Lung (tissue), 12 donors: ENCODE results near the gene NASP. TPM values are rescaled to one million over a fixed set of nuclear protein-coding genes. Genes with fewer than 3 reads are reported as not detected.

Experiments used
- ATAC-seq: fragments of 200-7000 bp; cut with Tn5 transposase; one replicate; pipeline ENCODE4 v1.9.1; 2020; ENCODE audit warnings: moderate number of reproducible peaks; ENCODE audit not compliant: insufficient read depth, low FRiP score
- DNase-seq, 3 donors: peaks; one replicate each; pipeline ENCODE4 v3.0.0-alpha.2; 2013 to 2017
- H3K27ac ChIP-seq, 2 donors: one replicate each; pipeline ENCODE4 v1.5.1; 2013; ENCODE audit warnings: mild to moderate bottlenecking in 2 of 2, moderate library complexity in 2 of 2, control low read depth in 1 of 2, inconsistent platforms in 1 of 2, low read depth in 1 of 2, low read length in 1 of 2
- H3K27me3 ChIP-seq, 3 donors: one replicate each; pipeline ENCODE4 v1.5.1; 2013; ENCODE audit warnings: low read length in 2 of 3; ENCODE audit not compliant: control insufficient read depth in 3 of 3, insufficient read depth in 3 of 3
- H3K36me3 ChIP-seq, 4 donors: one replicate each; pipeline ENCODE4 v1.5.1; 2013; ENCODE audit warnings: low read length in 4 of 4, mild to moderate bottlenecking in 1 of 4, moderate library complexity in 1 of 4; ENCODE audit not compliant: control insufficient read depth in 4 of 4, insufficient read depth in 4 of 4
- H3K4me1 ChIP-seq, 5 donors: one replicate each; pipeline ENCODE4 v1.5.1; 2013; ENCODE audit warnings: low read length in 5 of 5, mild to moderate bottlenecking in 2 of 5, moderate library complexity in 1 of 5; ENCODE audit not compliant: control insufficient read depth in 5 of 5, insufficient read depth in 5 of 5
- H3K4me3 ChIP-seq: one replicate; pipeline ENCODE4 v1.5.1; 2013; ENCODE audit warnings: mild to moderate bottlenecking, control low read depth, moderate library complexity
- H3K9ac ChIP-seq, 2 donors: one replicate each; pipeline ENCODE4 v1.5.1; 2013; ENCODE audit warnings: low read length in 2 of 2, control low read depth in 1 of 2; ENCODE audit not compliant: insufficient read depth in 1 of 2
- H3K9me3 ChIP-seq, 4 donors: one replicate each; pipeline ENCODE4 v1.5.1; 2013; ENCODE audit warnings: low read length in 3 of 4, mild to moderate bottlenecking in 1 of 4, moderate library complexity in 1 of 4; ENCODE audit not compliant: control insufficient read depth in 4 of 4, insufficient read depth in 3 of 4
- WGBS, 2 donors: extraction: QIAGEN DNeasy Blood & Tissue Kit; methylation state at CpG; one replicate each; pipeline ENCODE4 v1.1.7; 2013; 5-methylcytosine and 5-hydroxymethylcytosine counted together
- polyA plus RNA-seq, 2 donors: library from polyadenylated mRNA; stranded (reverse); fragments of 200-250 nt; gene quantifications; one replicate each; pipeline ENCODE4 v1.2.1, GENCODE V29; 2013
- total RNA-seq, 2 donors: library from RNA; depleted of rRNA in 1 of 2; stranded (reverse); fragments of >200 nt in 1 of 2; gene quantifications; one replicate each; pipeline ENCODE4 v1.2.1, GENCODE V29; 2014 to 2021
- TF ChIP-seq, protein P1 (sequence below): IDR thresholded peaks from 2 replicates; pipeline ENCODE4 v1.5.1; 2012; ENCODE audit warnings: mild to moderate bottlenecking; ENCODE audit errors: control extremely low read depth, extremely low read depth
- donor health status: control.
- donor health status: control.
- donor health status: Bipolar disorder and iron deficiency.
- donor health status: healthy.
- donor health status: DM: yes; HTN: yes; CAD: no.

The NASP gene
- total and polyA plus RNA-seq, 4 donors, result 56.8 to 110 (median 89.4) TPM

DNA sequence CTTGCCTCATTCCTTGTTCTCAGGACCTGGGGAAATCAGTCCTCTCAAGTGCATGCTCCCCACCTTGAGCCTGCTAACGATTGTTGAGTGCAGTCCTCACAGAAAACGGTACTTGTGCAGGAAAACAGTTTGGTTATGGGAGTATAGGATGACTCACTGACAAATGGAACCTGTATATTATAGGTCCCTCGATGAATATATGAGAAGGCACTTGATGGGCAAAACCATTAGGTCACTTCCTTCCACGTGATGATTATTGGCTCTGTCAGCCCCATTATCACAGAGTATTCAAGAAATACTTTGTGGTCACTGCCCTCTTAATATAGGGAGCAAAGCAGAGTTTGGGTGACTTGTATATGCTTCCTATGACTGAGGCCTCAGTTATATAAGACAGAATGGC, 33.8 kb downstream of the NASP start:
- no peak overlapping the region for H3K4me3 ChIP-seq
- H3K9me3 ChIP-seq, result no peaks in the 10 kb centered on the region
- DNase-seq, result no peak
- no peak overlapping the region for H3K27ac ChIP-seq
- peaks cover 31 to 45% (median 39%) of the 10 kb centered on the region in 4 donors for H3K36me3 ChIP-seq
- TF ChIP-seq, protein P1, sequence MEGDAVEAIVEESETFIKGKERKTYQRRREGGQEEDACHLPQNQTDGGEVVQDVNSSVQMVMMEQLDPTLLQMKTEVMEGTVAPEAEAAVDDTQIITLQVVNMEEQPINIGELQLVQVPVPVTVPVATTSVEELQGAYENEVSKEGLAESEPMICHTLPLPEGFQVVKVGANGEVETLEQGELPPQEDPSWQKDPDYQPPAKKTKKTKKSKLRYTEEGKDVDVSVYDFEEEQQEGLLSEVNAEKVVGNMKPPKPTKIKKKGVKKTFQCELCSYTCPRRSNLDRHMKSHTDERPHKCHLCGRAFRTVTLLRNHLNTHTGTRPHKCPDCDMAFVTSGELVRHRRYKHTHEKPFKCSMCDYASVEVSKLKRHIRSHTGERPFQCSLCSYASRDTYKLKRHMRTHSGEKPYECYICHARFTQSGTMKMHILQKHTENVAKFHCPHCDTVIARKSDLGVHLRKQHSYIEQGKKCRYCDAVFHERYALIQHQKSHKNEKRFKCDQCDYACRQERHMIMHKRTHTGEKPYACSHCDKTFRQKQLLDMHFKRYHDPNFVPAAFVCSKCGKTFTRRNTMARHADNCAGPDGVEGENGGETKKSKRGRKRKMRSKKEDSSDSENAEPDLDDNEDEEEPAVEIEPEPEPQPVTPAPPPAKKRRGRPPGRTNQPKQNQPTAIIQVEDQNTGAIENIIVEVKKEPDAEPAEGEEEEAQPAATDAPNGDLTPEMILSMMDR, result no peak
- H3K9ac ChIP-seq, result no peak overlapping the region
- ATAC-seq, result no peak
- WGBS, 2 donors, result 70 to 72% methylated on average over 4 of the region's 4 CpGs
- H3K4me1 ChIP-seq, result peaks cover 0 to 22% (median 2%) of the 10 kb centered on the region in 5 donors
- H3K27me3 ChIP-seq, result no peaks in the 10 kb centered on the region

DNA sequence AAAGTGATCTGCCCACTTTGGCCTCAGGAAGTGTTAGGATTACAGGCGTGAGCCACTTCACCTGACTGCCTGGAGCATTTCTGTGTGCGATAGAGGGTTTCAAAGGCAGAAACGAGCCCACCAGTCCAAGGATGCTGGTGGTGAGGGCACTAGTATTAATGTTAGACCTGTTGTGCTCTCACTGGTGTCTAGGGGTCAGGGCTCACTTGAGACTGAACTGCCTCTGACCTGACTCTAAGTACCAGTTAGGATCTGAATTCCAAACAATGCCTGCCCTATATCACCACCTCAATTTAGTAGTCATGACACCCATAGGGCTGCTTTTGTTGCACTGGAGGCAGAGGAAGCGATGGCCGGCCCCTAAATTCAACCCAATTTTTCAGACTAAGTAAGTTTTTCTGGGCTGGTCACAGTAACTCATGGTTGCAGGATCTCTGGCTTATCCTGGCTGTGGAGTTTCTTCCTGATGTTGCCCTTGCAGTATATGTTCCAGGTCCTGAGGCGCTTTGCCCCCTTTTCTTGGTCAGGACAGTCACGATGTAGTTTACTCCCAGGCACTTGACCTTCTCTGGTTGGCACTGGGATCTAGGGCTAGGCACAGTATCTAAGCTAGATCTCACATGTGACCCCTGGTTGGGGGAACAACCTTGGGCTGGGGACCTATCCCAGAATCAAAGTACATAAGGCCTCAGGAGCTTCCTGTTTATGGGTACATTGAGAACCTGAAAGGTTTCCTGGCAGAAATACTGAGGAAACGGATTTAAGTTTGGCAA, 35.5 kb downstream of the NASP start:
- Histone ChIP-seq H3K9me3 (no peaks in the 10 kb centered on the region), H3K4me3 (no peak overlapping the region), H3K27me3 (no peaks in the 10 kb centered on the region), H3K9ac (no peak overlapping the region), H3K36me3 (peaks cover 29 to 44% (median 32%) of the 10 kb centered on the region in 4 donors), H3K27ac (peak overlapping the region; percentile 1 to 48), H3K4me1 (peaks cover 0 to 25% (median 2%) of the 10 kb centered on the region in 5 donors)
- 62 to 74% methylated on average over 8 of the region's 8 CpGs for WGBS, 2 donors
- DNase-seq (no peak), ATAC-seq (no peak)
- TF ChIP-seq, protein P1, result no peak

DNA sequence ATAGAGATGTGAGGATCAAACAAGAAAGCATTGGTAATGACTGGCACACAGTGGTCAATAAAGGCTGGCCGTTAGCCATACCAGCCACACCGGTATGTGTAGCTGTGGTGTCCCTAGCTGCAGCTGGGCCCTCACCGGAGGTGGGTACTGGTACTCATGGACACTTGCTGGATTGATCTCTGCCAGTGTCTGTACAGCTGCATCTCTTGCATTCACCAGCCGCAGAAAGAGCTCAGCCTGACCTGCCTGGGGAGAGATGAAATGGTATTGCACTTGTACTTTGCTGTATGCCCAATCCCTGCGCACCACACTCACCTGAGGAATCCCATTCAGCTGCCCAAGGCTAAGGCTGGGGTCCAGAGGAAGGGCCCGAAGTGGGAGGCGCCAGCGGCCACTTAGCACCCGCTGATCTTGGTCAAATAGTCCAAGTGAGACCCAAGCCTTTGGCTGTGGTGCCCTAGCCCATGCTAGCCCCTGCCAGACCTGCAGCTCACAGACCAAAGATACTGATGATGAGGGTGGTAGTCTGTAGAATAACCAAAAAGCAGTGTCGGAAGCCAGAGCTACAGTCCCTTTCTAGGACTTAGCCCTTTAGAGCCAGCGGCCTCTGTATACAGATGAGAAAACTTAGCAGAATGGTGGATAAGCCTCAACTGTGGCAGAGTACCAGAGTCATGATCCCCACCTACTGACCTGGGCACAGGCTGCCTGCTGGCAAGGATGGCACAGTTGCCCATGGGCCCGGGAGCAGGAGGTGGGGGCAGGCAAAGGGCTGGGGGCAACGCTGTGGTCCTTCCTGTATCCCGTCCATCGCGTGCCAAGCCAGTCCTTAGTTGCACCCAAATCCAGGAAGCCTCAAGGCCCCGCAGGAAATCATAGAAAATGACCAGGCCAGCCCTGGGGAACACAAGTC, 37.0 kb downstream of the NASP start:
- H3K27me3 ChIP-seq, result no peaks in the 10 kb centered on the region
- H3K27ac ChIP-seq, result peak overlapping the region in 1 of 2 donors; percentile 63
- ATAC-seq, result no peak
- peaks cover 16 to 36% (median 25%) of the 10 kb centered on the region in 4 donors for H3K36me3 ChIP-seq
- H3K4me1 ChIP-seq, result peaks cover 0 to 25% (median 2%) of the 10 kb centered on the region in 5 donors
- no peaks in the 10 kb centered on the region for H3K9me3 ChIP-seq
- 77 to 83% methylated on average over 17 of the region's 17 CpGs for WGBS, 2 donors
- TF ChIP-seq, protein P1, result no peak
- DNase-seq, result no peak
- H3K9ac ChIP-seq, result no peak overlapping the region
- H3K4me3 ChIP-seq, result no peak overlapping the region
